ENCODE results near the gene APOBEC4.

APOBEC4 gene

GRCh38 chr1:183653876-183654451 is 848 bp upstream of the APOBEC4 start:
- no peak for DNase-seq (ENCODE audit: extremely low read depth, low read depth)
- no peak for TF ChIP-seq CTCF (IDR thresholded peaks at IDR 0.05; ENCODE audit: low read depth, low read length, missing control alignments)

GRCh38 chr1:183653462-183653794 is 312 bp upstream of the APOBEC4 start:
- no peak for TF ChIP-seq CTCF (IDR thresholded peaks at IDR 0.05; ENCODE audit: low read depth, low read length, missing control alignments)
- H3K4me3 ChIP-seq (replicated peaks; ENCODE audit: low read depth, low read length): no peak overlapping the region
- no peak for DNase-seq (ENCODE audit: extremely low read depth, low read depth)

More at GRCh38 chr1:183653876-183654451, 848 bp upstream of the APOBEC4 start:
- H3K4me3 ChIP-seq (replicated peaks; ENCODE audit: low read depth, low read length): no peak overlapping the region

GRCh38 chr1:183652107-183652506 is 1.0 kb downstream of the APOBEC4 start:
- DNase-seq (ENCODE audit: extremely low read depth, low read depth): no peak
- H3K4me3 ChIP-seq (replicated peaks; ENCODE audit: low read depth, low read length): no peak overlapping the region
- TF ChIP-seq CTCF (IDR thresholded peaks at IDR 0.05; ENCODE audit: low read depth, low read length, missing control alignments): no peak

- H3K4me3 ChIP-seq (replicated peaks; ENCODE audit: low read depth, low read length): no peak overlapping the region
- DNase-seq (ENCODE audit: extremely low read depth, low read depth): no peak
- no peak for TF ChIP-seq CTCF (IDR thresholded peaks at IDR 0.05; ENCODE audit: low read depth, low read length, missing control alignments)
Observed at GRCh38 chr1:183651612-183652011, 1.5 kb downstream of the APOBEC4 start.

- no peak for DNase-seq (ENCODE audit: extremely low read depth, low read depth)
- no peak overlapping the region for H3K4me3 ChIP-seq (replicated peaks; ENCODE audit: low read depth, low read length)
- TF ChIP-seq CTCF (IDR thresholded peaks at IDR 0.05; ENCODE audit: low read depth, low read length, missing control alignments): no peak
Observed at GRCh38 chr1:183648042-183648441, 5.1 kb downstream of the APOBEC4 start.

GRCh38 chr1:183646776-183647175 is 6.3 kb downstream of the APOBEC4 start:
- no peak overlapping the region for H3K4me3 ChIP-seq (replicated peaks; ENCODE audit: low read depth, low read length)
- no peak for TF ChIP-seq CTCF (IDR thresholded peaks at IDR 0.05; ENCODE audit: low read depth, low read length, missing control alignments)
- DNase-seq (ENCODE audit: extremely low read depth, low read depth): no peak

GRCh38 chr1:183645531-183645930 is 7.6 kb downstream of the APOBEC4 start:
- TF ChIP-seq CTCF (IDR thresholded peaks at IDR 0.05; ENCODE audit: low read depth, low read length, missing control alignments): no peak
- DNase-seq (ENCODE audit: extremely low read depth, low read depth): no peak

More at GRCh38 chr1:183645531-183645930, 7.6 kb downstream of the APOBEC4 start:
- H3K4me3 ChIP-seq (replicated peaks; ENCODE audit: low read depth, low read length): no peak overlapping the region
